RPMI7951 (cell line): Measurements from ENCODE around the gene MRPL20. TPM values are rescaled to one million over a fixed set of nuclear protein-coding genes. Genes with fewer than 3 reads are reported as not detected.
"Not testable (repeated sequence)": the region's sequence is repeated elsewhere in the genome, so short reads cannot be mapped to it uniquely, and the experiment has no call there.

Experiments used
- DNase-seq: peaks from one replicate; pipeline ENCODE4 v3.0.0-alpha.2; 2012; ENCODE audit warnings: low read depth
- total RNA-seq: library from RNA; depleted of rRNA; stranded (reverse); fragments of >200 nt; shearing (Covaris generic); gene quantifications from 2 replicates; pipeline ENCODE4 v1.2.3, GENCODE V29; 2014

MRPL20 gene
- total RNA-seq, 1 experiment from 2014 or later = 227 TPM

DNA sequence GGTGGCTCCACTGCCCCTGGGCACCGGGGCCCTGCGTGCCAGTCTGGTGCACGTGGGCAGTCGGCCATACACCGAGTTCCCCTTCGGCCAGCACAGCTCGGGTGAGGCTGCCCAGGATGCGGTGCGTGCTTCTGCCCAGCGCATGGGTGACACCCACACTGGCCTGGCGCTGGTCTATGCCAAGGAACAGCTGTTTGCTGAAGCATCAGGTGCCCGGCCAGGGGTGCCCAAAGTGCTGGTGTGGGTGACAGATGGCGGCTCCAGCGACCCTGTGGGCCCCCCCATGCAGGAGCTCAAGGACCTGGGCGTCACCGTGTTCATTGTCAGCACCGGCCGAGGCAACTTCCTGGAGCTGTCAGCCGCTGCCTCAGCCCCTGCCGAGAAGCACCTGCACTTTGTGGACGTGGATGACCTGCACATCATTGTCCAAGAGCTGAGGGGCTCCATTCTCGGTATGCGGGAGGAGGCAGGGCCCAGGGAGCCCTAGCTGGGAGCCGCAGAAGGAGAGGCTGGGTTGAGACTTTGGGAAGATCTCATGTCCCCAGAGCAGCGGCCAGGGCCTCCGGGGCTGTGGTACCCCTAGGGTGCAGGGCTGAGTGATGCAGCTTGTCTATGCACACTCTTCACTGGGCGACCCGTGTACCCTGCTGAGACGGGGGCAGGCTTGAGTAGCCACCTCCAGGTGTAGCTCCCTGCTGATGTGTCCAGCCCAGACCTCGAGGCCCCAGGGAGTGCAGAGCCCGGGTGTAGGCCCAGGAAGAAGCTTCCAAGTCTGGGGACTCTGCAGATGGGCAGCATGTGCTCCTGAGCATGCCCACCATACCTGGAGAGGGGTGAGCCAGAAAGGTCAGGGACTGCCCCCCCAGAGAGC lies 30.2 kb upstream of the MRPL20 start:
- no peak for DNase-seq

DNA sequence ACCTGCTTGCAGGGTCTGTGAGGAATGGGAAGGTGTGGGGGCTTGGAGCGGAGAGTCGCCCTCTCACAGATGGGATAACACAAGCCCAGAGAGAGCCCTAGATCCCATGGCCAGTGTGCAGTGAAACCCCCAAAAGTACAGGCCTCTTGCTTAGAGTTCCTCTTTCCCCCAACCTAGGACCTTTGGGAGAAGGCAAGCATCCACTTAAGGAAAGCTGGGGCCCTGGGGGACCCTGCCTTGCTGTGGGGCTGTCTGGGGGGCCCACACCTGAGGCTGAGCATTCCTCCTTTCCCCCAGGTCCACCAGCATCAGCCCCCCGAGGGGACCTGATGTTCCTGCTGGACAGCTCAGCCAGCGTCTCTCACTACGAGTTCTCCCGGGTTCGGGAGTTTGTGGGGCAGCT lies 29.5 kb upstream of the MRPL20 start:
- DNase-seq = no peak

GRCh38 chr1:1435911-1436629 lies 29.0 kb upstream of the MRPL20 start:
- DNase-seq = no peak

GRCh38 chr1:1435106-1435903 lies 28.2 kb upstream of the MRPL20 start, which contains the start of gene VWA1:
VWA1 (plus strand) TSS chr1:1435690; CDS start chr1:1435749, 59 bp downstream.
- DNase-seq = peak; percentile 61

- no peak for DNase-seq
Observed at GRCh38 chr1:1434824-1435105, 27.7 kb upstream of the MRPL20 start.

DNA sequence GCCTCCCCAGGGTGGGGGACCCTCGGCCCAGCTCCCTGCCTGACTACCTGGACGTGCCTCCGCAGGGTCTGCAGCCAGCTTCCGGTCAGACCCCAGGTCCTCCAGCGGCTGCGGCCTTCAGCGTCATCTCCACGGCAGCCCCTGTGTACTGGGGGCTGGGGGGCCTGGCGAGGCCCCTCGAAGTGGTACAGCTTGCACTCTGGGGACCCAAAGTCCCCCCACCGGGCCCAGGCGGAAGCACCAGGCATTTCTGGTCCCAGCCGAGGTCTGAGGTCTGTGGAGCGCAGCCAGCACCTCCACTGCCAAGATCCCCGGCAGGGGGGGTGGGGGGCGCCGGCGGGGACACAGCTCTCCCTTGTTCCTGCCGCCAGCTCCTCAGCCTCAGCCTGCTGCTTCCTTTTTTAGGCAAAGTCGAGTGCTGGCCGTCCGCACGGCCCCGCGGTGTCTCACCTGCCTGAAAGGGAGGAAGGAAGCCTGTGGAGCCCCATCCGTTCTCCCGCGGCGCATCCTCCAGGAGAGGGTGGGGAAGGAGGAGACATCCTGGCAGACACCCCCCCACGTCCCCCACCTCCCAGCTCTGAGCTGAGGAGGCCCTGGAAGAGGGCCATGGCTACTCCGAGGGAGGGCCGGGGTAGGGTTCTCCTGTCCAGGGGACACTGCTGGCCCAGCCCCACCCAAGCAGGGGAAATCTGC lies 27.2 kb upstream of the MRPL20 start:
- no peak for DNase-seq

- peak; percentile 30 for DNase-seq
Observed at GRCh38 chr1:1433804-1434130, 26.7 kb upstream of the MRPL20 start.

- DNase-seq = no peak
Observed at GRCh38 chr1:1432951-1433803, 26.1 kb upstream of the MRPL20 start.

DNA sequence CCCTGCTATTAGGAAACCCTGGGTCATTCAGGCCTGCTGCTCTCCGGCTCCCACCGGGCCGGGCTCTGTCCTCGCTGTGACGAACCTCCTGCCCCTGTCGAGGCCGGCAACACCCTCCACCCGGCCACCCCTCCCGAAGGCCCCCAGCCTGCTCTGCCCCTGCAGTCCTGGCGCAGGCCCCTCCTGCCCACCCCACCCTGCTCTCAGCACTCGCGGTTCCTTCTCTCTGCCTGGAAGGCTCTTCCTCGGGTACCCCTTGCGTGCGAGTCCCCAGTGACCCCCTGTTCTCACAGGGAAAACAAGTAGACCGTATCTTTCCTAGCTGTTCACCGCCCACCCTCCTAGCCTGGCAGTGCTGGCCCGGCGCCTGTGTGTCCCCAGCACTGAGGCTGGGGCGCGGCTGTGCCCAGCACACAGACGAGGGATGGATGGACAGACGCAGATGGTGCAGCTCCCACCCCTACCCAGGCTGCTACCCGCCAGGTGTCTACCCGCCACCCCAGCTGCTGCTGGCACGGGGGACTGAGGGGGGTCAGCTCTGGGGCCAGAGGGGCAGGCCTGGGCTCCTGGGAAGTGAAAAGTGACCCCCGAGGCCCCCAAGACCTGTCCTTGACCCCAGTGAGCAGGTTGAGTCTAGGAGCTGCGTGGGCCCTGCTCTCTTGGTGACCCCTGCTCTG lies 25.3 kb upstream of the MRPL20 start:
- no peak for DNase-seq

DNA sequence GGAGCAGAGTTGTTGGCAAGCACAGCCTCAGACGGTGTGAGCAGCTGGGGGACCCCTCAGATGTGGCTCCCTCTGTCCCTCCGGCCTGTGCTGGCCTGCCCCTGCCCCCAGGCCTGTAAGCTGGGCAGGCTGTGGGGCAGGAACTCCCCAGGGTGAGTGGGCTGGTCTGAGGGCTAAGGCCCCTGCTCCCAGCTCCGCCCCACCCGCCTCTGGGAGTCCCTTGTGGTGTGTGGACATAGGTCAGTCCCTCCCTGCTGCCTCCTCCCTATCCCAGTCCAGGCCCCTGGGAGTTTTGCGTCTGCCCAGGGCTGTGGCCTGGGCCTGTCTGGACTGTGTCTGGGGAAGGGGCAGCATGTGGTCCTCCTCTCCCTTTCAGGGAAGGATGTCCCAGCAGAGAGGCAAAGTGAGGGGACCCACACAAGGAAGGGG lies 24.8 kb upstream of the MRPL20 start:
- no peak for DNase-seq

GRCh38 chr1:1430992-1431844 lies 24.1 kb upstream of the MRPL20 start:
- no peak for DNase-seq

- DNase-seq = peak; percentile 62
Observed at GRCh38 chr1:1430114-1430982, 23.3 kb upstream of the MRPL20 start.

DNA sequence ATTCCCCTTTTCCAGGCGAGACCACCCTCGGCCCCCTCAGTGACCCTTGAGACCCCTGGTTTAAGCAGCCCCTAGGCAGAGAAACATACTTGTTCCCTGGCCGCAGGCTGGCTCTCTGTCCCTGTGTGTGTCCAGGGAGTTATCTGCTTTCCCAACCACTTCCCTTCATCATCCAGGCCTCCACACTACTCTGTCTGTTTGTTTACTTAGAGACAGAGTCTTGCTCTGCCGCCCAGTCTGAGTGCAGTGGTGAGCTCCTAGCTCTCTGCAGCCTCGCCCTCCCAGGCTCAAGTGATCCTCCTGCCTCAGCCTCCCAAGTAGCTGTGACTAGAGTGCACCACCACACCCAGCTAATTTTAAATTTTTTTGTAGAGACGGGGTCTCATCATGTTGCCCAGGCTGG lies 22.6 kb upstream of the MRPL20 start:
- no peak for DNase-seq

GRCh38 chr1:1428967-1429366 lies 21.9 kb upstream of the MRPL20 start:
- DNase-seq = not testable (repeated sequence)

- no peak for DNase-seq
Observed at GRCh38 chr1:1428174-1428573, 21.1 kb upstream of the MRPL20 start.

DNA sequence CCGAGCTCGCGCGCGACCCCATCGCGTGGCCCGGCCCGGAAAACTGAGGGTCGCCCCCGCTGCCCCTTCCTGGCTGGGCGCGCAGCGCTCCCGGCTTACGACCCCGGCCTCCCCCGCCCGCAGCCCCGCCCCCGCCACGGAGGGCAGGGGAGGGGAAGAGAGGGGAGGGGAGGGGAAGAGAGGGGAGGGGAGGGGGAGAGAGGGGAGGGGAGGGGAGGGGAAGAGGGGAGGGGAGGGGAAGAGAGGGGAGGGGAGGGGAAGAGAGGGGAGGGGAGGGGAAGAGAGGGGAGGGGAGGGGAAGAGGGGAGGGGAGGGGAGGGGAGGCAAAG lies 20.7 kb upstream of the MRPL20 start:
- DNase-seq = no peak

DNA sequence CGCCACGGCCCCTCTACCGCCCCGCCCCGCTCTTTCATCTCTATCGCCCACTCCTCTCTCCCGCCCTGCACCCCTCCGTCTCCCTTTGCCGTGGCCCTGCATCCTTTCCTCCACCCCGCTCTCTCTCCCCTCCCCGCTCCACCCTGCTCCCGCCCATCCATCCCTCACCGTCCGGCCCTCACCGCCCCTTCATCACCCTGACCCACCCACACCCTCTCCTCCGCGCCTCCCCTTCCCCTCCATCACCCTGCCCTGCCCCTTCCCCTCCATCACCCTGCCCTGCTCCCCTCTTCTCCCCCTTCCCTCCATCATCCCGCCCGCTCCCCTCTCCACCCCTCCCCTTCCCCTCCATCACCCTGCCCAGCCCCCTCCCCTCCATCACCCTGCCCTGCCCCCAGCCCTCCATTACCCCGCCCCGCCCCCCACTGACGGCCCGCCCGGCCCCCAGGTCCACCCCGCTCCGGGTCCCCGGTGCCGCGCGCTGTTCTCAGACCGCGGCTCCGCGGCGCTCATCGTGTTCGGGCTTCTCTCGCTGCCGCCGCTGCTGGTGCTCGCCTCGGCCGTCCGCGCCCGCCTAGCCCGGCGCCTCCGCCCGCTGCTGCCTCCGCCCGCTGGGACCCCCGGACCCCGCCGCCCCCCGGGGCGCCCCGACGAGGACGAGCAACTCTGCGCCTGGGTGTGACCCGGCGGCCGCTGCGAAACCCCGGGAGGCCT lies 20.2 kb upstream of the MRPL20 start:
- no peak for DNase-seq
